ENCODE data around the gene KLHL6. TPM values are rescaled to one million over a fixed set of nuclear protein-coding genes. Genes with fewer than 3 reads are reported as not detected.

The KLHL6 gene
- total RNA-seq, 2 donors from 2014 or later, result 0.41 to 1.4 TPM

DNA sequence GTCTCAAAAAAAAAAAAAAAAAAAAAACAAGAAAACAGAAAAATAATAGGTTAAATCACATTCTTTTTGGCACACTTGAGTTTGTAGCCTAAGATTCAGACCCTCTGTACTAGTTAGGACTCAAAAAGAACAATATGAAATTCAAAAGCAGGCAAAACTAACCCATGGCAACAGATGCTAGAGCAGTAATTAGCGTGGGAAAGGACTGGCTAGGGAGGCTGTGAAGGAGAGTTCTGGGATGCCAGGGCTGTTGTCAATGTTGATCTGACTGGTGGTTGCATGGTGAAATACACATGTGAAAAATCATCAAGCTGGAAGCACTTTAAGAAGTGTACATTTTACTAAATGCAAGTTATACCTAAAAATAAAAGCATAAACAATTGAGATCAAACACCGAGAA is 35.6 kb downstream of the KLHL6 start:
- H3K27ac ChIP-seq, result no peak overlapping the region
- TF ChIP-seq, protein P1, sequence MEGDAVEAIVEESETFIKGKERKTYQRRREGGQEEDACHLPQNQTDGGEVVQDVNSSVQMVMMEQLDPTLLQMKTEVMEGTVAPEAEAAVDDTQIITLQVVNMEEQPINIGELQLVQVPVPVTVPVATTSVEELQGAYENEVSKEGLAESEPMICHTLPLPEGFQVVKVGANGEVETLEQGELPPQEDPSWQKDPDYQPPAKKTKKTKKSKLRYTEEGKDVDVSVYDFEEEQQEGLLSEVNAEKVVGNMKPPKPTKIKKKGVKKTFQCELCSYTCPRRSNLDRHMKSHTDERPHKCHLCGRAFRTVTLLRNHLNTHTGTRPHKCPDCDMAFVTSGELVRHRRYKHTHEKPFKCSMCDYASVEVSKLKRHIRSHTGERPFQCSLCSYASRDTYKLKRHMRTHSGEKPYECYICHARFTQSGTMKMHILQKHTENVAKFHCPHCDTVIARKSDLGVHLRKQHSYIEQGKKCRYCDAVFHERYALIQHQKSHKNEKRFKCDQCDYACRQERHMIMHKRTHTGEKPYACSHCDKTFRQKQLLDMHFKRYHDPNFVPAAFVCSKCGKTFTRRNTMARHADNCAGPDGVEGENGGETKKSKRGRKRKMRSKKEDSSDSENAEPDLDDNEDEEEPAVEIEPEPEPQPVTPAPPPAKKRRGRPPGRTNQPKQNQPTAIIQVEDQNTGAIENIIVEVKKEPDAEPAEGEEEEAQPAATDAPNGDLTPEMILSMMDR (IDR thresholded peaks at IDR 0.05), result no peak
- no peak for DNase-seq (ENCODE audit: low spot score)
- H3K27me3 ChIP-seq, result no peaks in the 10 kb centered on the region
- H3K4me1 ChIP-seq, result no peaks in the 10 kb centered on the region
- H3K4me3 ChIP-seq, result no peak overlapping the region
- H3K9me3 ChIP-seq, result no peaks in the 10 kb centered on the region
- H3K36me3 ChIP-seq, result no peaks in the 10 kb centered on the region

- Histone ChIP-seq H3K4me3 (no peak overlapping the region), H3K27ac (no peak overlapping the region), H3K36me3 (no peaks in the 10 kb centered on the region), H3K27me3 (no peaks in the 10 kb centered on the region), H3K4me1 (no peaks in the 10 kb centered on the region), H3K9me3 (no peaks in the 10 kb centered on the region)
- TF ChIP-seq, protein P1 (IDR thresholded peaks at IDR 0.05), result no peak
- no peak for DNase-seq (ENCODE audit: low spot score)
These were observed 36.8 kb downstream of the KLHL6 start for GRCh38 chr3:183518491-183519251.

- no peak for DNase-seq (ENCODE audit: low spot score)
- Histone ChIP-seq H3K36me3 (no peaks in the 10 kb centered on the region), H3K4me3 (no peak overlapping the region), H3K27me3 (no peaks in the 10 kb centered on the region), H3K27ac (no peak overlapping the region), H3K9me3 (no peaks in the 10 kb centered on the region), H3K4me1 (peaks cover 0 to 5% of the 10 kb centered on the region in 2 donors)
- TF ChIP-seq, protein P1 (IDR thresholded peaks at IDR 0.05), result no peak
These were observed 37.9 kb downstream of the KLHL6 start for GRCh38 chr3:183517607-183518006.

GRCh38 chr3:183515968-183516851 is 39.3 kb downstream of the KLHL6 start:
- DNase-seq (ENCODE audit: low spot score), result no peak
- H3K27ac ChIP-seq, result no peak overlapping the region

DNA sequence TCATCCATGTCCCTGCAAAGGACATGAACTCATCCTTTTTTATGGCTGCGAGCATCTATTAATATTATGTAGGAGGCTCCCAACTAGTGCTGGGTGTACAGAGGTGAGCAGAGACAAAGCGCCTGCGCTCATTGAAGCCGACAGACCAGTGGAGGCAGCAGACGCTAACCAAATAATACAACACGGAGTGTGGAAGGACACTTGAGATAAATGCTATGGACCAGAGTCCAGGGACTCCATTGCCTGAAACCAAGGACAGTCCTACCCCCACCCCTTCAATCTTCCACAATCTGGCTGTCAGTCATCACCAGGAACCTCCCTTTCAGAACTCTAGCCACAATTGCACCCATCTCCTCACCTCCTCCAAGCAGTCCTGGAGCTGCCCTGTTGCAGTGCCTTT is 41.5 kb downstream of the KLHL6 start:
- TF ChIP-seq, protein P1 (IDR thresholded peaks at IDR 0.05), result no peak

More at GRCh38 chr3:183515968-183516851, 39.3 kb downstream of the KLHL6 start:
- Histone ChIP-seq H3K27me3 (no peaks in the 10 kb centered on the region), H3K4me3 (no peak overlapping the region), H3K4me1 (peaks cover 0 to 14% of the 10 kb centered on the region in 2 donors), H3K36me3 (no peaks in the 10 kb centered on the region), H3K9me3 (no peaks in the 10 kb centered on the region)
- TF ChIP-seq, protein P1 (IDR thresholded peaks at IDR 0.05), result no peak

More for the DNA sequence above, 41.5 kb downstream of the KLHL6 start:
- no peaks in the 10 kb centered on the region for H3K27me3 ChIP-seq
- H3K4me1 ChIP-seq, result peaks cover 0 to 19% of the 10 kb centered on the region in 2 donors
- H3K36me3 ChIP-seq, result no peaks in the 10 kb centered on the region
- H3K4me3 ChIP-seq, result no peak overlapping the region
- no peak overlapping the region for H3K27ac ChIP-seq
- no peaks in the 10 kb centered on the region for H3K9me3 ChIP-seq
- DNase-seq (ENCODE audit: low spot score), result no peak
